GM23248 (cell line): ENCODE measurements around the gene LIN7B.

Source experiments
- EZH2 ChIP-seq: fragments of 200-600 bp; sonication (generic); IDR thresholded peaks from 2 replicates; pipeline ENCODE4 v1.6.1; 2018; ENCODE audit warnings: antibody characterized with exemption, mild to moderate bottlenecking; ENCODE audit not compliant: insufficient read depth, poor library complexity, severe bottlenecking
- EZH2phosphoT487 ChIP-seq: fragments of 200-600 bp; sonication (generic); IDR thresholded peaks from 2 replicates; pipeline ENCODE4 v1.6.1; 2018; ENCODE audit warnings: antibody characterized with exemption, moderate library complexity, mild to moderate bottlenecking, low read depth; ENCODE audit not compliant: insufficient read depth

DNA sequence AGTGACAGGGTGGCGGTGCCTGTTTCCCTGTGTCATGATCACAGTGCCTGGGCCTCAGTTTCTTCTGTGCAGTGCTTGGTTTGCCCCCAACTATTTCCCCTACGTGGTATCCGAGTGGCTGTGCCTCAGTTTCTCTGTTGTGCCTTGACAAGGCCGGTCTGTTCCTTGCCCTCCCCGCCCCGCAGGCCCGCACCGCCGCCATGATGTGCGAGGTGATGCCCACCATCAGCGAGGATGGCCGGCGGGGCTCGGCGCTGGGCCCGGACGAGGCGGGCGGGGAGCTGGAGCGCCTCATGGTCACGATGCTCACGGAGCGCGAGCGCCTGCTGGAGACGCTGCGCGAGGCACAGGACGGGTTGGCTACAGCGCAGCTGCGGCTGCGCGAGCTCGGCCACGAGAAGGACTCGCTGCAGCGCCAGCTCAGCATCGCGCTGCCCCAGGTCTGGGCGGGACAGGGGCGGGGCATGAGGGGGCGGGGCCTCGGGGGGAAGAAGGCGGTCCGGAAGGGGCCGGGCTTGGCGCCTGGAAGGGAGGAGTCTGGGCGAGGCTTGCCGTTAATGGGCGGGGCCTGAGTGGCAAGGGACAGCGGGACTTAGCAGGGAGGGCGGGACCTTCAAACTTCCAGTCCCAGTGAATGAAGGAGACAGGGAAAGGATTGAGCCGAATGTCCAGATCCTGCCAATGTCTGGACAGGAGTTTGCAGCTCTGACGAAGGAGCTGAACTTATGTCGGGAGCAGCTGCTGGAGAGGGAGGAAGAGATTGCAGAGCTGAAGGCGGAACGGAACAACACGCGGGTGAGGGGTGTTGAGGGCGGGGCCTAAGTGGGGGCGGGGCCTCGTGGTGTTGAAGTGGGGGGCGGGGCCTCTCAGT, 13.7 kb downstream of the LIN7B start:
- no peak for TF ChIP-seq EZH2
- no peak for TF ChIP-seq EZH2phosphoT487
